HEK293 (cell line): ENCODE measurements around the gene PRRT2.

Experiments used
- CTCF ChIA-PET: fragments of 350-600 bp; formaldehyde crosslinking; extraction: SDS; loops from one replicate; lab custom pipeline; 2021; ENCODE audit warnings: antibody characterized with exemption; lab: Yijun Ruan, JAX
- POLR2A ChIA-PET: fragments of 300-600 bp; formaldehyde crosslinking; extraction: SDS; loops from one replicate; lab custom pipeline; 2020; ENCODE audit warnings: antibody characterized with exemption, inconsistent platforms; lab: Yijun Ruan, JAX
- H3K27ac ChIP-seq: fragments of 200-500 bp; sonication (Bioruptor generic); 2 replicates; pipeline ENCODE4 v1.5.1; 2014; ENCODE audit warnings: low read depth, low read length, control low read depth, inconsistent platforms; ENCODE audit errors: extremely low read depth
- H3K36me3 ChIP-seq, 2 experiments: fragments of 200-500 bp in 1 of 2; sonication (Bioruptor generic) in 1 of 2; 1 replicate in 1 of 2; 2 replicates in 1 of 2; pipeline ENCODE4 v1.5.1; 2014 to 2017; ENCODE audit warnings: inconsistent platforms in 2 of 2, low read length in 2 of 2; ENCODE audit not compliant: control insufficient read depth in 2 of 2, insufficient read depth in 1 of 2
- H3K4me1 ChIP-seq: fragments of 200-500 bp; sonication (Bioruptor generic); 2 replicates; pipeline ENCODE4 v1.5.1; 2014; ENCODE audit warnings: mild to moderate bottlenecking, low read length, inconsistent platforms; ENCODE audit not compliant: control insufficient read depth, insufficient read depth
- H3K4me3 ChIP-seq: 2 replicates; pipeline ENCODE4 v1.5.1; 2011; ENCODE audit warnings: low read depth, mild to moderate bottlenecking, control low read depth, low read length, moderate library complexity
- H3K9me3 ChIP-seq: fragments of 200-500 bp; sonication (Bioruptor generic); 2 replicates; pipeline ENCODE4 v1.5.1; 2014; ENCODE audit warnings: low read depth, low read length, inconsistent platforms; ENCODE audit not compliant: control insufficient read depth, insufficient read depth
- ATF2 ChIP-seq: fragments of 450-650 bp; formaldehyde crosslinking; IDR thresholded peaks from 2 replicates; pipeline ENCODE4 v1.5.1; 2016; ENCODE audit warnings: missing biosample characterization, missing genetic modification characterization, low read depth
- ELK4 ChIP-seq: IDR thresholded peaks from 2 replicates; pipeline ENCODE4 v1.6.1; 2011; ENCODE audit warnings: mild to moderate bottlenecking, low read depth, low read length, borderline replicate concordance
- FEZF1 ChIP-seq: fragments of 450-650 bp; formaldehyde crosslinking; IDR thresholded peaks from 2 replicates; pipeline ENCODE4 v1.5.1; 2016; ENCODE audit warnings: missing biosample characterization, missing genetic modification characterization
- GFI1B ChIP-seq: fragments of 450-650 bp; formaldehyde crosslinking; IDR thresholded peaks from 2 replicates; pipeline ENCODE4 v1.5.1; 2016; ENCODE audit warnings: missing biosample characterization, missing genetic modification characterization
- GLIS1 ChIP-seq: fragments of 450-650 bp; formaldehyde crosslinking; IDR thresholded peaks from 2 replicates; pipeline ENCODE4 v1.5.1; 2016; ENCODE audit warnings: missing biosample characterization, missing genetic modification characterization
- HOXC10 ChIP-seq: sonication (generic); formaldehyde crosslinking; IDR thresholded peaks from 2 replicates; pipeline ENCODE4 v1.8.1; 2023; ENCODE audit warnings: mild to moderate bottlenecking, missing genetic modification reagents
- IKZF3 ChIP-seq: fragments of 450-650 bp; IDR thresholded peaks from 2 replicates; pipeline ENCODE4 v1.5.0; 2018; ENCODE audit warnings: missing biosample characterization, mild to moderate bottlenecking, missing genetic modification characterization, moderate library complexity
- MZF1 ChIP-seq: fragments of 450-650 bp; formaldehyde crosslinking; IDR thresholded peaks from 2 replicates; pipeline ENCODE4 v1.5.1; 2017; ENCODE audit warnings: missing biosample characterization, missing genetic modification characterization, borderline replicate concordance
- PRDM1 ChIP-seq: fragments of 450-650 bp; formaldehyde crosslinking; IDR thresholded peaks from 2 replicates; pipeline ENCODE4; 2016; ENCODE audit warnings: missing biosample characterization, missing genetic modification characterization
- PRDM4 ChIP-seq: fragments of 450-650 bp; formaldehyde crosslinking; IDR thresholded peaks from 2 replicates; pipeline ENCODE4 v1.5.1; 2017; ENCODE audit warnings: missing biosample characterization, missing genetic modification characterization
- REST ChIP-seq: fragments of 450-650 bp; formaldehyde crosslinking; IDR thresholded peaks from 2 replicates; pipeline ENCODE4 v1.5.1; 2016; ENCODE audit warnings: missing biosample characterization, missing genetic modification characterization
- SCRT1 ChIP-seq: fragments of 450-650 bp; formaldehyde crosslinking; IDR thresholded peaks from 2 replicates; pipeline ENCODE4 v1.5.1; 2016; ENCODE audit warnings: missing biosample characterization, missing genetic modification characterization, borderline replicate concordance
- ZBTB1 ChIP-seq: fragments of 450-650 bp; formaldehyde crosslinking; IDR thresholded peaks from 2 replicates; pipeline ENCODE4 v1.5.1; 2016; ENCODE audit warnings: missing biosample characterization, missing genetic modification characterization
- ZNF132 ChIP-seq: fragments of 450-650 bp; formaldehyde crosslinking; IDR thresholded peaks from 2 replicates; pipeline ENCODE4 v1.5.1; 2017; ENCODE audit warnings: missing biosample characterization, missing genetic modification characterization, borderline replicate concordance
- ZNF2 ChIP-seq: fragments of 450-650 bp; formaldehyde crosslinking; IDR thresholded peaks from 2 replicates; pipeline ENCODE4 v1.5.1; 2016; ENCODE audit warnings: missing biosample characterization, missing genetic modification characterization
- ZNF223 ChIP-seq: fragments of 450-650 bp; formaldehyde crosslinking; IDR thresholded peaks from 2 replicates; pipeline ENCODE4 v1.5.1; 2016; ENCODE audit warnings: missing biosample characterization, missing genetic modification characterization
- ZNF335 ChIP-seq: fragments of 450-650 bp; formaldehyde crosslinking; conservative IDR thresholded peaks from 2 replicates; pipeline ENCODE4 v1.5.1; 2016; ENCODE audit warnings: missing biosample characterization, missing genetic modification characterization
- ZNF354C ChIP-seq: fragments of 450-650 bp; formaldehyde crosslinking; IDR thresholded peaks from 2 replicates; pipeline ENCODE4 v1.5.1; 2016; ENCODE audit warnings: missing biosample characterization, missing genetic modification characterization, low read depth, borderline replicate concordance
- ZNF394 ChIP-seq: fragments of 450-650 bp; formaldehyde crosslinking; IDR thresholded peaks from 2 replicates; pipeline ENCODE4 v1.5.1; 2016; ENCODE audit warnings: missing biosample characterization, missing genetic modification characterization, mild to moderate bottlenecking, moderate library complexity, borderline replicate concordance
- ZNF404 ChIP-seq: fragments of 450-650 bp; formaldehyde crosslinking; IDR thresholded peaks from 2 replicates; pipeline ENCODE4 v1.5.1; 2017; ENCODE audit warnings: missing biosample characterization, missing genetic modification characterization
- ZNF48 ChIP-seq: fragments of 450-650 bp; formaldehyde crosslinking; IDR thresholded peaks from 2 replicates; pipeline ENCODE4 v1.5.1; 2016; ENCODE audit warnings: missing biosample characterization, missing genetic modification characterization
- ZNF530 ChIP-seq: fragments of 450-650 bp; formaldehyde crosslinking; IDR thresholded peaks from 2 replicates; pipeline ENCODE4 v1.5.1; 2016; ENCODE audit warnings: low read depth, missing biosample characterization, missing genetic modification characterization
- ZNF571 ChIP-seq: fragments of 450-650 bp; formaldehyde crosslinking; IDR thresholded peaks from 2 replicates; pipeline ENCODE4 v1.5.0; 2017; ENCODE audit warnings: missing biosample characterization, missing genetic modification characterization
- ZNF623 ChIP-seq: fragments of 450-650 bp; formaldehyde crosslinking; IDR thresholded peaks from 2 replicates; pipeline ENCODE4 v1.5.1; 2016; ENCODE audit warnings: missing biosample characterization, missing genetic modification characterization
- ZNF654 ChIP-seq: fragments of 450-650 bp; formaldehyde crosslinking; IDR thresholded peaks from 2 replicates; pipeline ENCODE4 v1.5.1; 2016; ENCODE audit warnings: low read depth, missing biosample characterization, missing genetic modification characterization
- ZNF660 ChIP-seq: fragments of 450-650 bp; IDR thresholded peaks from 2 replicates; pipeline ENCODE4 v1.5.1; 2018; ENCODE audit warnings: missing biosample characterization, mild to moderate bottlenecking, missing genetic modification characterization
- ZNF664 ChIP-seq: fragments of 450-650 bp; formaldehyde crosslinking; IDR thresholded peaks from 2 replicates; pipeline ENCODE4 v1.5.1; 2016; ENCODE audit warnings: missing biosample characterization, missing genetic modification characterization
- ZNF707 ChIP-seq: fragments of 450-650 bp; formaldehyde crosslinking; IDR thresholded peaks from 2 replicates; pipeline ENCODE4 v1.5.1; 2016; ENCODE audit warnings: missing biosample characterization, missing genetic modification characterization
- ZNF785 ChIP-seq: fragments of 450-650 bp; formaldehyde crosslinking; IDR thresholded peaks from 2 replicates; pipeline ENCODE4 v1.5.1; 2016; ENCODE audit warnings: missing biosample characterization, missing genetic modification characterization

Gene PRRT2

GRCh38 chr16:29821643-29822115, 9.7 kb downstream of the PRRT2 start (continued):
- TF ChIP-seq MZF1 (tag by site-specific recombination) (no peak), ZNF707 (tag by site-specific recombination) (0 out of 2 replicates have a peak, but pooled peaks have one; percentile 31), GFI1B (tag by site-specific recombination) (no peak), ZBTB1 (no peak), ZNF354C (tag by site-specific recombination) (no peak)
- TF ChIP-seq, all 188 proteins: peak for 2

- no peak overlapping the region for H3K4me3 ChIP-seq
- H3K9me3 ChIP-seq = no peaks in the 10 kb centered on the region
- H3K36me3 ChIP-seq = peaks cover 2 to 14% of the 10 kb centered on the region in 2 experiments; a peak in 2 of 3 replicates
- POLR2A ChIA-PET = interaction anchor here (0.6 to 1.9 kb wide), 9 partner anchors 8 to 1267 kb away, joined by 3 to 6 read pairs (median 3); partner anchors contain the start of gene PAGR1
- CTCF ChIA-PET = interaction anchor here (0.8 to 6.1 kb wide), 4 partner anchors 8 to 208 kb away, joined by 3 to 36 read pairs (median 20); partner anchors contain the start of gene PAGR1
- H3K4me1 ChIP-seq = peaks cover 7% of the 10 kb centered on the region; the same call in 1 of the 2 replicates
- no peak overlapping the region for H3K27ac ChIP-seq
- TF ChIP-seq FEZF1 (tag by site-specific recombination) = no peak
- TF ChIP-seq ZNF571 = no peak
- 0 out of 2 replicates have a peak, but pooled peaks have one; percentile 1 for TF ChIP-seq ZNF654 (tag by site-specific recombination)
- peak; percentile 20; the same call in 1 of the 2 replicates for TF ChIP-seq GLIS1 (tag by site-specific recombination)
- TF ChIP-seq ZNF785 (tag by site-specific recombination) = no peak
- TF ChIP-seq ATF2 (tag by site-specific recombination) = no peak
- TF ChIP-seq ZNF132 (tag by site-specific recombination) = no peak
- no peak for TF ChIP-seq ZNF2 (tag by site-specific recombination)
- no peak for TF ChIP-seq ZNF664 (tag by site-specific recombination)
- TF ChIP-seq ZNF660 = no peak
- no peak for TF ChIP-seq ZNF404 (tag by site-specific recombination)
- peak; percentile 59; the same call in 1 of the 2 replicates for TF ChIP-seq ZNF394 (tag by site-specific recombination)
- no peak for TF ChIP-seq PRDM1 (tag by site-specific recombination)
- no peak for TF ChIP-seq PRDM4 (tag by site-specific recombination)
- no peak for TF ChIP-seq SCRT1
- TF ChIP-seq ZNF223 = no peak
- TF ChIP-seq ZNF623 = no peak
- no peak for TF ChIP-seq ZNF530 (tag by site-specific recombination)
- no peak for TF ChIP-seq HOXC10 (CRISPR knock-in tag)
- TF ChIP-seq ELK4 = no peak
- no peak for TF ChIP-seq ZNF335 (tag by site-specific recombination)
- TF ChIP-seq IKZF3 (tag by site-specific recombination) = no peak
- no peak for TF ChIP-seq ZNF48
- TF ChIP-seq REST (tag by site-specific recombination) = no peak
These were observed 12.7 kb downstream of the PRRT2 start for GRCh38 chr16:29824589-29825144.
